HPDE6-E6E7 (cell line): ENCODE results near the gene RPS14.
"Not testable (repeated sequence)": the region's sequence is repeated elsewhere in the genome, so short reads cannot be mapped to it uniquely, and the experiment has no call there.

ENCODE experiments used
- DNase-seq: peaks from one replicate; pipeline ENCODE4 v3.0.0; 2011; ENCODE audit warnings: missing footprints; ENCODE audit errors: extremely low spot score

Gene RPS14

GRCh38 chr5:150481708-150481965 lies 32.1 kb upstream of the RPS14 start:
- no peak for DNase-seq

- DNase-seq: no peak
These were observed 29.9 kb upstream of the RPS14 start for GRCh38 chr5:150479416-150479815.

- DNase-seq: not testable (repeated sequence)
These were observed 27.0 kb upstream of the RPS14 start for GRCh38 chr5:150476568-150476967.

GRCh38 chr5:150473673-150474358 lies 24.3 kb upstream of the RPS14 start:
- DNase-seq: peak; percentile 81

- DNase-seq: no peak
These were observed 20.4 kb upstream of the RPS14 start for GRCh38 chr5:150469718-150470469.

GRCh38 chr5:150468206-150468605 lies 18.7 kb upstream of the RPS14 start:
- DNase-seq: no peak

GRCh38 chr5:150465927-150466326 lies 16.4 kb upstream of the RPS14 start:
- DNase-seq: no peak

- no peak for DNase-seq
These were observed 15.0 kb upstream of the RPS14 start for GRCh38 chr5:150464554-150465012.

- DNase-seq: no peak
These were observed 11.7 kb upstream of the RPS14 start for GRCh38 chr5:150461231-150461630.

- no peak for DNase-seq
These were observed 11.2 kb upstream of the RPS14 start for GRCh38 chr5:150460781-150461180.

GRCh38 chr5:150458802-150459557 lies 9.4 kb upstream of the RPS14 start:
- no peak for DNase-seq

GRCh38 chr5:150457562-150458240 lies 8.2 kb upstream of the RPS14 start:
- no peak for DNase-seq

GRCh38 chr5:150457121-150457520 lies 7.6 kb upstream of the RPS14 start:
- DNase-seq: no peak

- no peak for DNase-seq
These were observed 5.1 kb upstream of the RPS14 start for GRCh38 chr5:150454492-150455229.

GRCh38 chr5:150454027-150454426 lies 4.5 kb upstream of the RPS14 start:
- not testable (repeated sequence) for DNase-seq

- DNase-seq: no peak
These were observed 3.4 kb upstream of the RPS14 start for GRCh38 chr5:150452914-150453313.

GRCh38 chr5:150451594-150451993 lies 2.1 kb upstream of the RPS14 start:
- no peak for DNase-seq

- DNase-seq: no peak
These were observed 505 bp downstream of the RPS14 start for GRCh38 chr5:150448952-150449516.

GRCh38 chr5:150448334-150448733 lies 1.2 kb downstream of the RPS14 start:
- no peak for DNase-seq

- DNase-seq: no peak
These were observed 2.4 kb downstream of the RPS14 start for GRCh38 chr5:150447188-150447587.

- DNase-seq: no peak
These were observed 3.0 kb downstream of the RPS14 start for GRCh38 chr5:150446583-150446982.
